Measurements from ENCODE around the gene RRP36. TPM values are rescaled to one million over a fixed set of nuclear protein-coding genes. Genes with fewer than 3 reads are reported as not detected.

The RRP36 gene
- total RNA-seq, 8 experiments from 2014 or later: 44.1 to 85.0 (median 65.1) TPM

Other genes with a start within 250 kb of the RRP36 start
- gene BICRAL, start 239.6 kb upstream of the RRP36 start, total RNA-seq: 10 to 100 TPM in 1 of 8 experiments, 1 to 10 TPM in 7; 4.0 to 10.4 (median 8.8) TPM
- 100 to 1,000 TPM in 5 of 8 experiments, 10 to 100 TPM in 3; 69.1 to 186 (median 109) TPM for gene RPL7L1, start 142.0 kb upstream of the RRP36 start, total RNA-seq
- gene PTCRA, start 105.6 kb upstream of the RRP36 start, total RNA-seq: under 1 TPM in 1 of 8 experiments, not detected in 7; 0.45 TPM
- 10 to 100 TPM; 29.6 to 49.1 (median 33.4) TPM for gene CNPY3, start 92.1 kb upstream of the RRP36 start, total RNA-seq
- gene GNMT, start 60.9 kb upstream of the RRP36 start, total RNA-seq: under 1 TPM in 6 of 8 experiments, not detected in 2; 0.11 to 0.62 (median 0.38) TPM
- 10 to 100 TPM in 7 of 8 experiments, 1 to 10 TPM in 1; 8.6 to 24.3 (median 18.0) TPM for gene PEX6, start 42.4 kb upstream of the RRP36 start, total RNA-seq
- 10 to 100 TPM; 18.4 to 40.4 (median 29.4) TPM for gene PPP2R5D, start 37.1 kb upstream of the RRP36 start, total RNA-seq
- 100 to 1,000 TPM in 2 of 8 experiments, 10 to 100 TPM in 6; 47.7 to 111 (median 72.7) TPM for gene MEA1, start 7.7 kb upstream of the RRP36 start, total RNA-seq
- gene KLHDC3, start 7.4 kb upstream of the RRP36 start, total RNA-seq: 100 to 1,000 TPM in 4 of 8 experiments, 10 to 100 TPM in 4; 63.1 to 135 (median 100) TPM
- 10 to 100 TPM; 14.4 to 33.7 (median 25.1) TPM for gene CUL7, start 32.2 kb downstream of the RRP36 start, total RNA-seq
- gene MRPL2, start 37.8 kb downstream of the RRP36 start, total RNA-seq: 10 to 100 TPM; 25.0 to 81.6 (median 42.7) TPM
- gene KLC4, start 38.0 kb downstream of the RRP36 start, total RNA-seq: 10 to 100 TPM; 18.7 to 57.3 (median 32.7) TPM
- 100 to 1,000 TPM in 3 of 8 experiments, 10 to 100 TPM in 5; 27.2 to 197 (median 48.3) TPM for gene PTK7, start 54.7 kb downstream of the RRP36 start, total RNA-seq
- gene SRF, start 149.6 kb downstream of the RRP36 start, total RNA-seq: 10 to 100 TPM in 5 of 8 experiments, 1 to 10 TPM in 3; 8.5 to 25.9 (median 16.2) TPM
- gene CUL9, start 160.6 kb downstream of the RRP36 start, total RNA-seq: 10 to 100 TPM; 15.3 to 70.3 (median 23.3) TPM
- gene DNPH1, start 207.9 kb downstream of the RRP36 start, total RNA-seq: 10 to 100 TPM; 15.3 to 73.6 (median 33.9) TPM
- gene TTBK1, start 221.9 kb downstream of the RRP36 start, total RNA-seq: 10 to 100 TPM in 3 of 8 experiments, 1 to 10 TPM in 4, under 1 TPM in 1; 0.41 to 13.6 (median 8.4) TPM